ENCODE results near the gene CMIP.

CMIP gene

DNA sequence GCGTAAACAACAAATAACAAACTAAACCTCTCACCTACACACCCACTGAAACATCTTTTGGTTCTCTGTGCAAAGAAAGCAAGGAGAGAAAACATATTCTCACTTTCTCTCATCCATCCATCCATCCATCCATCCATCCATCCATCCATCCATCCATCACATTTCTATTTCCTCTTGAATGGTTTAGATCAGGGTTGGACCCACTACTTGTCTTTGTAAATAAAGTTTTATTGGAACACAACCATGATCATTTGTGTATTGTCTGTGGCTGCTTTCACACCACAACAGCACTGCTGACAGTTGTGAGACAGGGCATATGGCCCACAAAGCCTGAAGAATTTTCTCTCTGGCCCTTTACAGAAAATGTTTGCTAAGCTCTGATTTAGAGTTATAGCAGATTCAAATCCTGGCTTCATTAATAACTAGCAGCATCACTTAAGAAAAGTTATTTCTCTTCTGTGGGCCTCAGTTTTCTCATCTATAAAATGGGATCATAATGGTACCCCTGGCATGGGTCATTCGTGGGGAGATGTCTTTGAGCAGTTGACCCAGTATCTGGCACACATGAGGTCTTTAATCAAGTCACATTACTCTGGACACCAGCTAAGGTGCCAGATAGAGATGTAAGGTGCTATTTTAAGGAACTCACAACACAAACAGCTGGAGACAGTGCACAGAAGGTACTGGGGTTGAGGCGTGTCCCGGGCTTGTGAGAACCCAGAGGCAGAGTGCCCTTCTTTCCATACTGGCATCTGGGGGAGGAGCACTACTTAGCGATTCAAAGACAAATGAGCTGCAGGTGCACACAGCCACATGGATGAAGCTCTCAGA is 146.3 kb downstream of the CMIP start:
- DNase-seq, result no peak

DNA sequence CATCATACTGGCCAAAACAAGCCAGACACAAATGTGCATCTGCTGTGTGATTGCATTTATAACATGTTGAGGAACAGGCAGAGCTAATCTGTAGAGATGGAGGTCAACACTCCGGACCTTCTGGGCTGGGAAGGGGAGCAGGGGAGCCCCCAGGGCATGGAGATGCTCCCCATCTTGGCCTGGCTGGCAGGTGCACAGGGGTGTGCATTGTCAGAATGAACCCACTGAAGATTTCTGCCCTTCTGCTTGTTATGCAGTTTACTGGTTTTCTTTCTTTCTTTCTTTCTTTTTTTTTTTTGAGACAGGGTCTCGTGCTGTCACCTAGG is 146.9 kb downstream of the CMIP start:
- no peak for DNase-seq

DNA sequence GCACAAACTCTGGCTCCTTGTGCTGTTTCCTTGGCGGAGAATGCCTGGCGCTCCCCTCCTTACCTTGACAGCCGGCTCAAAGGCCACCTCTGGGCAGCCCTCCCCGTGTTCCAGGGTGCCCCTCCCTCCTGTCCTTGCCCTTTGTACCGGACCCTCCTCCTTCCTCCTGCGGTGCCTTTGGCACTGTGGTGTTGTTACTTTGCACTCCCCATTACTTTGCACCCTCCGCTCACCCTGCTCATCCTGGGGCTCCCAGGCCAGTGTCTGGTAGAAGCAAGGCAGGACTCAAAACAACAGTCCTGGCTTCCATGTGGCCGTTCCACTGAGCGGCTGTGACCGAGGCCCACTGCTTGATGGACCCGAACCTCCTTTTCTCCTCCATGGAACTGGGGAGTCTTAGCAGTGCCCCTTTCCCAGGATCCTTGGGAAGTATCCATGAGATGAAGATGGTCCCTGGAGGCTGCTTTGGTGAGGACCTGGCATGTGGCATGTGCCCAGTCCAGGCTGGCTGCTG is 147.8 kb downstream of the CMIP start:
- DNase-seq, result no peak

DNA sequence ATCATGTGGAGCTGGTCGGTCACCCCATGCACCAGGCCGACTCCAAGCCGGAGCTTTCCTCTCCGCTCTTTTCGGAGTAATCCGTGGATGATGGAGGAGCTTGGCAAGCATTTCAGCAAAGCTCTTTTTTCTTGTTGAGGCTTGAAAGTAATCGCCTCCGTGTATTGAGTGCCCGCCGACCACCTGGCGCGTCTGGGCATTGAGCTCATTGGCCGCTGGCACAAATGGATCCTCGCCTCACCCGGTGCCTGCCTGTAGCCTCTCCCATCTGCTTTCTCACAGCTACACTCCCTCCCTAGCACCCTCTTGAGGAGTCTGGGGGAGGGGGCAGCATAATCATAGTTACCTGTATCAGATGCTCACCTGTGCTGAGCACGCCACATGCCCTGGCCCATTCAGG is 148.9 kb downstream of the CMIP start:
- no peak for DNase-seq

DNA sequence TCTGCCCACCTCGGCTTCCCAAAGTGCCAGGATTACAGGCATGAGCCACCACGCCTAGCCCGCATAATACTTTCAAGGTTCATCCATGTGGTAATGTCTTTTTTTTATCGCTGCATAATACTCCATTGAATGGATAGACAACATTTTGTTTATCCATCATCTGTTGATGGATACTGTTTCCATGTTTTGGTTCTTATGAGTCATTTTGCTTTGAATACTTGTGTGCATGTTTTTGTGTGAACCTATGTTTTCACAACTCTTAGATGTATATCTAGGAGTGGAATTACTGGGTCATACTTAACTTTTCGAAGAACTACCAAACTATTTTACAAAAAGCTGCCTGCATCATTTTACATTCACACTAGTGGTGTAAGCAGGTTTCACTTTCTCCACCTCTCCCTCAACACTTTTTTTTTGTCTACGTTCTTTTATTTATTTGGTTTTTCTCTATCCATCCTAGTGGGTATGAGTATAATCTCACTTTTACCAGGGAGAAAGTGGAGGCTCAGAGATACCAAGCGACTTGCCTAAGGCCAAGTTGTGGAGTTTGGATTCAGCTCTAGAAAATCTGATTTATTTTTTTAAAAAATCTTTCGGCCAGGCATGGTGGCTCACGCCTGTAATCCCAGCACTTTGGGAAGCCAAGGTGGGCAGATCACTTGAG is 151.2 kb downstream of the CMIP start:
- DNase-seq, result no peak

DNA sequence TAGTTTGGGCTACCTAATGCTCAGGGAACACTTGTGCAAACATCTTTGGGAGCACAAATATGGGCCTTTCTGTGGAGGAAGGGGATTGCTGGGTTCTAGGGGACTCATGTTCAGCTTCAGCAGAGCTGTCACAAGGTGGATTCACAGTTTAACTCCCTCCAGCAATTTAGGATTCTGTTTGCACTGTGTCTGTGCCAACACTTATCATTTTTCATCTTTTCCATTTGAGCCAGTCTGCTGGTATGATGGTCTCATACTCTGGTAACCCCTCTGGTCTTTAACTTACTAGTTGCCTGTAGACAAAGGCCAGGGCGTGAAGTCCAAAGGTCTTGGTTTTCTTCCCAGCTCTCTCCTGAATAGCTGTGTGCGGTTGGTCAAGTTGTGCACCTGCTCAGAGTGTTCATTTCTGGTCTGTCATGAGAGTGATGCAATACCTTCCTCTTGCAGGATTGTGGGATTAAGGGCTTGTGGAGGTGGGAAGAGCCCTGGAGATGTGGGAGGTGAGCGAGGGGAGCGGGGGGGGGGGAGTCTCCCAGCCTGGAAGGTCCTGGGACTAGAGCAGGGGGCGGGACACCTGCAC is 152.6 kb downstream of the CMIP start:
- DNase-seq, result no peak

DNA sequence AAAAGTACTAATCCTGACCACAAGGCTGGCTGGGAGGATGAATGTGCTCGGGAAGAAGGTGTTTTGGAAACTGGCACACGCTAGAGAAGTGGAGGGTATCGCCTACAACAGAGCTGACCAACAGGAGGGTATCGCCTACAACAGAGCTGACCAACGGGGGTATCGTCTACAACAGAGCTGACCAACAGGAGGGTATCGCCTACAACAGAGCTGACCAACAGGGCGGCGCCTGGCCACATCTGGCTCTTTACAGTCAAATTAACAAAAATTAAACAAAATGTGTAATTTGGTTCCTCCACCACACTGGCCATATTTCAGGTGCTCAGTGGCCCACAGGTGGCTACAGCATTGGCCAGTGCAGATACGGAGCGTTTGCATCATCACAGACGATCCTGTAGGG is 153.5 kb downstream of the CMIP start:
- DNase-seq, result no peak

DNA sequence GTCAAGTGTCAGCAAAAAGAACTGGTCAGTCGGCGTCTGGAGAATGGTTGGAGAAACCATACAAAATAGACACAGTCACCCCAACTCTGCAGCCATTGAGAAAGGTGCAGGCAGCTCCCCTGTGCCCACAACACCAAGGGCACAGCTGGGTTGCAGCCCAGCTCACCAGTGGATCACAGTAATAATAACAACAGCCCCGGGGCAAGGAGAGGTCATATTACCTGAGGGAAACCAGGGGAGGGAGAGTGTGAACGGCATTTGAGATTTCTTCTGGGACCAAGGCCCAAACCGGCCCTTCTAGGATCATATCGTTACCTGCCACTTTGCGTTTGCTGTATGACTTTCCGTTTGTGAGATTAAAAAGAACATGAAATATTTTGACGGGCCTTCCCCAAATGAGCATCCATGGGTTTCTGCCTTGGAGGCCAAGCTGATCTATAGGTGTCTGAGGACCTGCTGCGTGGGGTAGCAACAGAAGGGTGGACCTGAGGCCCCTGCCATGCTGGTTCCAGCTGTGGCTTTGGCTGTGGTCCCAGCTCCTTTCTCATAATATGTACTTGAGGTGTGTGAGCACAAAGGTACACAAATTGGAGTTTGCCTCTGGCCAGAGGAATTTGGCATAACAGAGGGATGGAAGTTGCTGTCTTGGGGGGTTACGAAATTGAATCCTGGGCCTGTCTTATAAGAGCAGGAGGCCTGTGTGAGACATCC is 154.6 kb downstream of the CMIP start:
- DNase-seq, result no peak

DNA sequence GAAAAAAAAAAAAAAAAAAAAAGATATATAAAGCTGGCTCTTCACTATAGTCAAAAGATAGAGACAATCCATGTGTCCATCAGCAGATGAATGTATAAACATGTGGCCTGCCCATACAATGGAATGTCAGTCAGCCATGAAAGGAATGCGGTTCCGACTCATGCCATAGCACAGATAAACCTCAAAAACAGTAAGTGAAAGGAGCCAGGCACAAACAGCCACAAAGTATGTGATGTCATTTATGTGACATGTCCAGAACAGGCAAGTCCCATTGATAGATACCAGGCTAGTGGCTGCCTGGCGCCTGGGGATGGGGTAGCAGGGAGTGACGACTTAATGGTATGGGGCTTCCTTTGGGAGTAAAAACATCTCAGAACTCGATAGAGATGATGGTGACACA is 155.7 kb downstream of the CMIP start:
- DNase-seq, result peak; percentile 92

DNA sequence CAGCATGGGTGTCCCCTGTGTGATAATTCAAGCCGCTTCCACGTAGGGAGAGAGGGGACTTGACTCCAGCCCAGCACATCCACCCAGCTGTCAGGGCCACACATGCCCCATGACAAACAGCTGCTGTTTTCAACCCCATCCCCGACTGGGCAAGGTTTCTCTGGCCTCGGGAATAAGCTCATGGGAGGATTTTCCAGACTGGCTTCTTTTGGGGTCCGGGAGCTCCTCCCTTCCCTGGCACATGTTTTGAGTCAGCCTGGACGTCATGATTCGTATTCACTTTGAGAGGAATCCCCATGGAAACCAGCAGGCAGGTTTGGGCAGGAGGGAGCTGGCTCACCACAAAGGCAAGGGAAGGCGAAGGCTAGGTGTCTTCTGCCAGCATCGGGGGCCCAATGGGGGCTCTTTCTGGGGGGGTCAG is 156.4 kb downstream of the CMIP start:
- DNase-seq, result peak; percentile 64

DNA sequence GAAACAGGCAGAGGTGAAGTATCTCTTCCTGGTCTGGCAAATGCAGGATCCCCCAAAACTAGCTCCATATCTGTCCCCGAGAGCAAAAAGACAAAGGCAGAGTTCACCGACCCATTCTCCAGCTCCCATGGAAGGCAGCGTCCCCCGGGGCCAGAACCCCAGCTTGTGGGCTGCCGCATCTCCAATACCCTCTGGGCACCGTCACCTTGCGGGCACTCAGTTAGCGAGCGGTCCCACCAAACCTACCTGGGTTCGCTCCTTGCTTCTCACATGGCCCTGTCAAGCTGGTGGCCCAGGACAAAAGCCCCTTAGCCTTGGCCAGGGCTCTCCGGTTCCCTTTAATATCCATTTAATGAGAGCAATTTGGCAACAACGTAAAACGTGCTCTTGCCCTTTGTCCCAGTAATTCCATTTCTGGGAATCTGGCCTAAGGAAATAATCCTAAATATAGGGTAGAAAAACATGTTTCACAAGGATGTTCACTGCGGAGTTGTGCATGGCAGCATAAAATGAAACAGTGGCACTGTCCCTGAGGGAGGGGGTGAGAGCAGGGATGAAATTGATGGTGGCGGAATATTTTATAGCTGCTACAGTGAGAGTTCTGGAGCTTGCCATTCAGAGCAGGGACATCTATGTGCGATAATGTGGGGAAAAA is 157.1 kb downstream of the CMIP start:
- no peak for DNase-seq

DNA sequence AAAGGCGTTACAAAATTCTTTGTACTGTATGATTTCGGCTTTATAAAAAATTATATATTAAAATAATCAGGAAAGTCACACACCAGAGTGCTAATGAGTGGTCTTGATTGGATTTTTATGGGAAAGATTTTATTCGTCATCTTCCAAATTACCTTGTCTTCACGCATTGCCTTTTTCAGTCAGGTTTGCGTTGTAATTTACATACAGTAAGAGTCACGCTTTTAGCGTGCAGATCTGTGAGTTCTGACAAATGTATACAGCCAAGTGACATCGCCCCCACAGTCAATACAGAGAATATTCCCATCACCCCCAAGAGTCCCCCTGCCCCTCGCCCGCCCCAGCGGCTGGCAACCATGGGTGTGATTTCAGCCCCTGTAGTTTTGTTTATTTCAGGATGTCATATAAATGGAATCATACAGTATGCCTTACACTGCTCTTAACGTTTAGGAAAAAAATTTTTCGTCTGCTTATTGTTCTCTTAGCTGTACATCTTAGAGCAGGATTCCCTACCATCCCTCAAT is 157.7 kb downstream of the CMIP start:
- no peak for DNase-seq

DNA sequence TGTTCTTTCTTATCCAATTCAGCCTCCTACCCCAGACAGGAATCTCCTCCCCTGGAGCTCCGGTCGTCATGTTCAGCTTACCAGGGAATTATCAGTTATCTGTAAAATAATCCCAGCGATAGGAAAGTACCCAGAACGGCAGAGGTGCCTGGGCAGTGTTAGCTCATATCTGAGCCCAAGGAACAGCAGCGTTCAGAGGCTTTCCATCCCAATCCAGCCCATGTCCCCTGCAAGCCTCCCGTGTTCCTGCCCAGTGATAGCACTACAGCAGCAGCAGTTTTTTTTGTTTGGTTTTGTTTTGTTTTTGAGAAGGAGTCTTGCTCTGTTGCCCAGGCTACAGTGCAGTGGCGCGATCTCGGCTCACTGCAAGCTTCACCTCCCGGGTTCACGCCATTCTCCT is 158.2 kb downstream of the CMIP start:
- no peak for DNase-seq

DNA sequence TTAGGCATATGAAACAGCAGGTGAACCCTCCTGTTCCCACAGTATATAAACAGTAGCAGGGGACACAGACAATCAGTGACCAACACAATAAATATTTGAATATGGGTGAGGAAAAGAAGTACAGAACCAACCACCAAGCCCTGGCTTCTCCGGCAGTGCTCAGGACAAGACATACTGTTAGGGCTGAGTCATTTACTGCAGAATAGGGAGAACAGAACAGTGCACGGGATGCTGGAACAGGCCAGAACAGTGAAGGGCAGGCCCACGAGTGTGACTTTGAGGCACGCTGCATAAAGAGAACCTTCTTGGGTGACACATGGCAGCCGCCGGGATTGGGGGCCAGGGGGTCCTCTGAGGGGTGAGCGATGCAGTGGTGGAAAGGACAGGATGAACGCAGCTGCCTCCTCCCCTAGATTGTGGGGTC is 160.4 kb downstream of the CMIP start:
- DNase-seq, result peak; percentile 78

DNA sequence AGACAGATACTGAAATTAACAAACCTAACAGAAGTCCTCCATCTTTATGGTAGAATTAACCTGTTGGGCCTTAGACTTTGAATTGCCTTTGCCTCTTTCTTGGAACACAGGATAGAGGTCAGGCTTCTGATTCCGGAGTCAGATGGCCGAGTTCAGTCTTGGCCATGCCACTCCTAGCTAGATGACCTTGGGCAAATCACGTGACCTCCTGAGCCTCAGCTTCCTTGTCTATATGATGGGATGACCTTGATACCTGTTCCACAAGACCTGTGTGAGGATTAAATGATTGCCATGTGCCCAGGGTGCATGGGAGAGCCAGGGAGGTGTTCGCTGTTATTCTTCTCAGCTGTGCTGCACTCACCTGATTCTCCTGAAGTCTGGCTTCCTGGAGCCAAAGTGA is 161.4 kb downstream of the CMIP start:
- no peak for DNase-seq

DNA sequence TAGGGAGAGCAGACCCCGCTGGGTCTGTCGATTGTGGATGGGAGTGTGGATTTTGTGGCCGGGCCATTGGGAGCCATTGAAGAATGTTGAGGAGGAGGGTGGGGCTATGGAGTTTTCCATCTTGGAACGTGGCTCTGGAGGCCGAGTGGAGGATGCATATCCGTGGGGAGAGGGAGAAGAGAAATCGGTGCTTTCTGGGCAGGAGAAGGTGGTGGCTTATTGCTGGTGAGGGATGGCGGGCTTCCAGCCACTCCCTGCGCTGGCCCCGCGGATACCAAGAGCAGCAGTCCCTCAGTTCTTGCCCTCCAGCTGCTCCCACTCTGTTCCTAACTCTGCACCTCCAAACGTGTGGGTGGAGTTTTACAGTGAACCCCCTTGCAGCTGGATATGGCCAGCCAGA is 162.4 kb downstream of the CMIP start:
- no peak for DNase-seq

DNA sequence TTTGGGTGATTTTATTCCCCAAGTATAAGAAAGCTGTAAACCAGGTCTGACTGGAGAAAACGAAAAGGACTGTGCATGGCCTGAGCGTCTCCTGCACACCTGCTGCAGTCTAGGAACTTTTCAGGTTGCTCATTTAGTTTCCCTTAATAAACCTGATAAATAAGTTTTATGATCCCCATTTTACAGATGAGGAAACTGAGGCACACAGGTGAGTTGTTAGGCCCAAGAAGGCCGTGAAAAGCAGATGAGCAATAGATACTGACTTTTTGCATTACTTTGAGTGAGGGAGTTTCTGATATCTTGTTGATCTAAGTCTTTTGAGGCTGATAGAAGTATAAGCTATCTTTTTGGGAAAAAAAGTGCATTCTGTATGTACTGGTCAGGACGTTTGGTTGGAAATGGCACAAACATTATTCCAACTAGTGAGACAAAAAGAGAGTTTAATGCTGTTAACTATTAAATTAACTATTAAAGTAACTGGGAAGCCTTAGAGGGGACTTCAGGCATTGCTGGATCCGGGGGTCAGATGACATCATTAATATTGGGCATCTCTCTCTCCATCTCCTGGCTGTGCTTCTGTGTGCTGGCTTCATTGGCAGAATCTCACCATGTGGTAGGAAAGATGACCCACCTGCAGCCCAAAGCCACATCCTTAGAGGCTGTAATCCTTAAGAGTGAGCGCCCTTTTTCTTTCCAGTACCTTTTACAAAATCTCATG is 163.4 kb downstream of the CMIP start:
- DNase-seq, result no peak

DNA sequence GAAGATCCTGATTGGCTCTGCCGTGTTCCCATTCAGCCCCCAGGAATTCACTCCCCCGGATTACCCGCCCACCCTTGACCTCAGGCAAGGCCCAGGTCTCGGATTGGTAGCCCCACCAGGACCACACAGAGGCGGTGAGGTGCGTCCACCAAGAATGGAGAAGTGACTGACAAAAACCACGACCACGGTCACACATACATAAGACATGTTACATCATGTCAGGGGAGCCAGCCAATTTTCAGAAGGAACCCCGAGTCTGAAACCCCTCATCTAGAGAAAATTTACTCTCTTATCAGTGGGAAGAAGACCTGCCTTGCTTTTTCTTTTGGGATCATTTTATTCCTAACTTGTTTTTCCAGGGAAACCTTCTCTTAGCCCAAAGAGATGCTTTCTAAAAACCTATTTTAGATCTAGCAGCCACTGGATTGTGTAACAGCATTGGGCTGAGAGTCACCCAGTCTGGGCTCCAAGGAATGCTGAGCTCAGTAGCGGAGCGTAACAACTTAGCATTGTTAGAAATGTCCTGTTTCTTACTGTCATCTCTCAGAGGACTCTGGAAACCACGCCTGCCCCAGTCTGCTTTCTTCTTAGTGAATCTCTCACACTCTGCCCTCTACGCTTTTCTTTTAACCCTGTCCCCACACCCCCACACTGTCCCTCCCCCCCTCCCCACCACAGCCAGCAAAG is 164.1 kb downstream of the CMIP start:
- peak; percentile 43 for DNase-seq

DNA sequence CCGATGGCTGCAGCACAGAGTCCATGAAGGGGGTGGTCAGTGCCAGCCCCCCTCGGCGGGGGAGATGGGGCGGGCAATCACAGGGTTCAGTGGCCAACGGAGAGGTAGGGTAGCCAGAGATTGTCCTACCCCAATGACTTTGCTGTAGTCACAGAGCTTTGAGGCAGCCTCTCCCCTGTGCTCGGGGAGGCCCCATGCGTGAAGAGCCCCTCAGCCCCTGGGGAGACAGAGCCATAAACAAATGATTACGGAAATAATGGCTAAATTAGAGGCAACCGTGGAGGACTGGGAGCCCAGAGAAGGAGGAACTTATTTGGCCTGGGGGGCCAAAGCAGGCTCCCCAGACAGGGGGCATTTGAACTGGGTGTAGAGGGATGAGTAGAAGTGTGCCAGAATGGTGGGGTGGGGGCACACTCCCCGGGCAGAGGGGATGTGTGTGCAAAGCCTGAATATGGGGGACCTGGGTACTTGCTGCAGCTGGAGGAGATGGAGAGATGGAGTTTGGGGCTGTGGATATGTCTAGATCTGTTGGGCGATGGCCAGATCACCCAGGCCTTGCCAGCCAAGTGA is 164.8 kb downstream of the CMIP start:
- DNase-seq, result no peak

DNA sequence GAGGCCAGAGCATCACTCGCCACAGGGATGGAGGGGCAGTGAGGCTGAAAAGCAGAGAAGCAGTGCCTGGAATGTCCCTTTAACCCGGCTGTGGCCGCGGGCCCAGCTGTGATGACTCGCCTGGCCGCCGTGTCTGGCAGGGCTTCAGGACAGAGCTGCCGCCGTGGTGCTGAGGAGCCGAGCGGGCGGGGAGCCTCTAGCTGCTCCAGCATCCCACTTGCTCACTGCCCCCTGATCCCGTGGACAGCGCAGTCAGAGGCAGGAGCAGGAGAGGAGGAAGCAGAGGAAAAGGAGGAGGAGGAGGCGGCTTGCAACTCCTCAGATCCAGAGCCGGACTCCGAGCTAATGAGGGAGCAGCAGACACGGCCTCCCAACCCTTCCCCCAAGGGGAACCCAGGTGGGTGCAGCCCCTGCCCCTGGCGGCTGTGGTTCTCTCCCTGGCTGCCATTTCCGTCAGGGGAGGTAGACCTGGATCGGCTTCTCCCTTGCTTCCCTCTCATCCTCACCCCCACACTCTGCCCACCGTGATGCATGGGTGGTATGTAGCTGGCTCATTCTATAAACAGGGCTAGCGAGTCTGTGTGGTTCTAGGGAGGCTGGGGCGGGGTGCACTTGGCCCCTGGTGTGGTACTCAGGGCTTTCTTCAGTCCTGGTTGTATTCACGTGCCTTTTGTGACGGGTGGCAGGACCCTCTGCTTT is 165.7 kb downstream of the CMIP start:
- DNase-seq, result peak; percentile 76

All from EL (cell line).